KMS-11 (cell line): ENCODE measurements around the gene NOX5.

Experiments used
- H2AFZ ChIP-seq: fragments of 200-600 bp; sonication (generic); 2 replicates; pipeline ENCODE4 v1.6.1; 2016; ENCODE audit warnings: antibody characterized with exemption, mixed run types, low read depth
- H3K27ac ChIP-seq: fragments of 200-600 bp; sonication (generic); 2 replicates; pipeline ENCODE4 v1.6.1; 2016; ENCODE audit warnings: mild to moderate bottlenecking, mixed run types
- H3K27me3 ChIP-seq: fragments of 200-600 bp; sonication (generic); 2 replicates; pipeline ENCODE4 v1.6.1; 2017; ENCODE audit warnings: mild to moderate bottlenecking, low read depth, mixed run types, moderate library complexity; ENCODE audit not compliant: insufficient read depth
- H3K36me3 ChIP-seq: fragments of 200-600 bp; sonication (generic); 2 replicates; pipeline ENCODE4 v1.6.1; 2017; ENCODE audit warnings: mild to moderate bottlenecking, mixed run types; ENCODE audit not compliant: insufficient read depth
- H3K4me1 ChIP-seq: fragments of 200-600 bp; sonication (generic); 2 replicates; pipeline ENCODE4 v1.6.1; 2016; ENCODE audit warnings: mild to moderate bottlenecking, low read depth, mixed run types; ENCODE audit not compliant: poor library complexity, severe bottlenecking
- H3K4me2 ChIP-seq: fragments of 200-600 bp; sonication (generic); 2 replicates; pipeline ENCODE4 v1.7.0; 2016; ENCODE audit warnings: mild to moderate bottlenecking, mixed run types
- H3K4me3 ChIP-seq: fragments of 200-600 bp; sonication (generic); IDR thresholded peaks from 2 replicates; pipeline ENCODE4 v1.6.1; 2017; ENCODE audit warnings: low read depth, low read length, mixed read lengths; ENCODE audit not compliant: insufficient read depth
- H3K79me2 ChIP-seq: fragments of 200-600 bp; sonication (generic); 2 replicates; pipeline ENCODE4 v1.6.1; 2016; ENCODE audit warnings: low read depth, mixed run types; ENCODE audit not compliant: insufficient read depth
- H3K9ac ChIP-seq: fragments of 200-600 bp; sonication (generic); 2 replicates; pipeline ENCODE4 v1.6.1; 2016; ENCODE audit warnings: mild to moderate bottlenecking, mixed run types
- H4K20me1 ChIP-seq: fragments of 200-600 bp; sonication (generic); 2 replicates; pipeline ENCODE4 v1.6.1; 2016; ENCODE audit warnings: mild to moderate bottlenecking, mixed run types; ENCODE audit not compliant: insufficient read depth
- CTCF ChIP-seq: fragments of 200-600 bp; sonication (generic); conservative IDR thresholded peaks from 2 replicates; pipeline ENCODE4 v1.6.1; 2017; ENCODE audit warnings: low read depth, mild to moderate bottlenecking, antibody characterized with exemption, low read length, moderate library complexity, mixed read lengths

The NOX5 gene

GRCh38 chr15:69034352-69034751 lies 19.9 kb downstream of the NOX5 start:
- H3K79me2 ChIP-seq, result no peaks in the 10 kb centered on the region
- no peaks in the 10 kb centered on the region for H3K36me3 ChIP-seq
- no peak overlapping the region for H3K4me2 ChIP-seq
- no peaks in the 10 kb centered on the region for H4K20me1 ChIP-seq
- no peaks in the 10 kb centered on the region for H3K27me3 ChIP-seq
- no peak overlapping the region for H3K9ac ChIP-seq
- no peak for TF ChIP-seq CTCF
- H2AFZ ChIP-seq, result no peak overlapping the region
- H3K27ac ChIP-seq, result no peak overlapping the region
- no peaks in the 10 kb centered on the region for H3K4me1 ChIP-seq
- H3K4me3 ChIP-seq, result no peak overlapping the region

- Histone ChIP-seq H3K4me2 (no peak overlapping the region), H3K4me1 (no peaks in the 10 kb centered on the region), H4K20me1 (no peaks in the 10 kb centered on the region), H3K27me3 (no peaks in the 10 kb centered on the region), H3K27ac (no peak overlapping the region), H3K36me3 (no peaks in the 10 kb centered on the region), H2AFZ (no peak overlapping the region), H3K9ac (no peak overlapping the region), H3K4me3 (no peak overlapping the region), H3K79me2 (no peaks in the 10 kb centered on the region)
- no peak for TF ChIP-seq CTCF
Measured at GRCh38 chr15:69035205-69035917, 20.9 kb downstream of the NOX5 start.

GRCh38 chr15:69035918-69036258 lies 21.4 kb downstream of the NOX5 start:
- no peak overlapping the region for H3K27ac ChIP-seq
- H4K20me1 ChIP-seq, result no peaks in the 10 kb centered on the region
- no peak overlapping the region for H3K4me3 ChIP-seq
- TF ChIP-seq CTCF, result no peak
- H3K4me2 ChIP-seq, result no peak overlapping the region
- H3K36me3 ChIP-seq, result no peaks in the 10 kb centered on the region
- no peaks in the 10 kb centered on the region for H3K4me1 ChIP-seq
- H3K27me3 ChIP-seq, result no peaks in the 10 kb centered on the region
- no peak overlapping the region for H3K9ac ChIP-seq
- H2AFZ ChIP-seq, result no peak overlapping the region
- no peaks in the 10 kb centered on the region for H3K79me2 ChIP-seq

- Histone ChIP-seq H3K4me1 (no peaks in the 10 kb centered on the region), H4K20me1 (no peaks in the 10 kb centered on the region), H2AFZ (no peak overlapping the region), H3K27me3 (no peaks in the 10 kb centered on the region), H3K27ac (no peak overlapping the region), H3K79me2 (no peaks in the 10 kb centered on the region), H3K4me2 (no peak overlapping the region), H3K9ac (no peak overlapping the region), H3K4me3 (no peak overlapping the region), H3K36me3 (no peaks in the 10 kb centered on the region)
- no peak for TF ChIP-seq CTCF
Measured at GRCh38 chr15:69036826-69037225, 22.3 kb downstream of the NOX5 start.
